ENCODE measurements around the gene MYL3. TPM values are rescaled to one million over a fixed set of nuclear protein-coding genes. Genes with fewer than 3 reads are reported as not detected.

Gene MYL3
- total RNA-seq, 1 donor from 2014 or later: not detected

GRCh38 chr3:46900007-46900292 is 36.7 kb upstream of the MYL3 start:
- DNase-seq (ENCODE audit: extremely low read depth, low read depth, low spot score): no peak

GRCh38 chr3:46899151-46900006 is 36.1 kb upstream of the MYL3 start:
- no peak for DNase-seq (ENCODE audit: extremely low read depth, low read depth, low spot score)

GRCh38 chr3:46898321-46899150 is 35.3 kb upstream of the MYL3 start:
- DNase-seq (ENCODE audit: extremely low read depth, low read depth, low spot score): no peak

- no peak for DNase-seq (ENCODE audit: extremely low read depth, low read depth, low spot score)
Observed at GRCh38 chr3:46897829-46898320, 34.6 kb upstream of the MYL3 start.

- no peak for DNase-seq (ENCODE audit: extremely low read depth, low read depth, low spot score)
Observed at GRCh38 chr3:46897031-46897430, 33.8 kb upstream of the MYL3 start.

- DNase-seq (ENCODE audit: extremely low read depth, low read depth, low spot score): no peak
Observed at GRCh38 chr3:46896386-46896785, 33.1 kb upstream of the MYL3 start.

- no peak for DNase-seq (ENCODE audit: extremely low read depth, low read depth, low spot score)
Observed at GRCh38 chr3:46895761-46896160, 32.5 kb upstream of the MYL3 start.

- DNase-seq (ENCODE audit: extremely low read depth, low read depth, low spot score): no peak
Observed at GRCh38 chr3:46895204-46895660, 32.0 kb upstream of the MYL3 start.

GRCh38 chr3:46894256-46894655 is 31.0 kb upstream of the MYL3 start:
- no peak for DNase-seq (ENCODE audit: extremely low read depth, low read depth, low spot score)

GRCh38 chr3:46893763-46894162 is 30.5 kb upstream of the MYL3 start:
- DNase-seq (ENCODE audit: extremely low read depth, low read depth, low spot score): no peak

GRCh38 chr3:46893146-46893748 is 30.0 kb upstream of the MYL3 start:
- DNase-seq (ENCODE audit: extremely low read depth, low read depth, low spot score): no peak

- no peak for DNase-seq (ENCODE audit: extremely low read depth, low read depth, low spot score)
Observed at GRCh38 chr3:46892285-46893145, 29.3 kb upstream of the MYL3 start.

- no peak for DNase-seq (ENCODE audit: extremely low read depth, low read depth, low spot score)
Observed at GRCh38 chr3:46891132-46891531, 27.9 kb upstream of the MYL3 start.

GRCh38 chr3:46890132-46890531 is 26.9 kb upstream of the MYL3 start:
- no peak for DNase-seq (ENCODE audit: extremely low read depth, low read depth, low spot score)

GRCh38 chr3:46889381-46890110 is 26.3 kb upstream of the MYL3 start:
- no peak for DNase-seq (ENCODE audit: extremely low read depth, low read depth, low spot score)

GRCh38 chr3:46888705-46889104 is 25.5 kb upstream of the MYL3 start:
- DNase-seq (ENCODE audit: extremely low read depth, low read depth, low spot score): no peak

GRCh38 chr3:46887980-46888494 is 24.8 kb upstream of the MYL3 start:
- DNase-seq (ENCODE audit: extremely low read depth, low read depth, low spot score): no peak

GRCh38 chr3:46885612-46886011 is 22.4 kb upstream of the MYL3 start:
- no peak for DNase-seq (ENCODE audit: extremely low read depth, low read depth, low spot score)

GRCh38 chr3:46884929-46885328 is 21.7 kb upstream of the MYL3 start:
- DNase-seq (ENCODE audit: extremely low read depth, low read depth, low spot score): no peak

- DNase-seq (ENCODE audit: extremely low read depth, low read depth, low spot score): no peak
Observed at GRCh38 chr3:46884427-46884826, 21.2 kb upstream of the MYL3 start.
